Inflammatory macrophage treated with lipopolysaccharide for 1 hour (primary cell): ENCODE results near the gene ICA1.

Experiments used
- DNase-seq, 2 donors: peaks; one replicate each; pipeline ENCODE4 v3.0.0-alpha.2; 2020 to 2022

Gene ICA1

GRCh38 chr7:8226501-8226900, 35.5 kb downstream of the ICA1 start:
- DNase-seq, result no peak

GRCh38 chr7:8221567-8221966, 40.4 kb downstream of the ICA1 start:
- no peak for DNase-seq

- no peak for DNase-seq
Observed at GRCh38 chr7:8221101-8221495, 40.9 kb downstream of the ICA1 start.

- no peak for DNase-seq
Observed at GRCh38 chr7:8220376-8221100, 41.4 kb downstream of the ICA1 start.

GRCh38 chr7:8217200-8218068, 44.5 kb downstream of the ICA1 start:
- peak; percentile 44 to 92 for DNase-seq

- DNase-seq, result no peak
Observed at GRCh38 chr7:8216334-8216690, 45.7 kb downstream of the ICA1 start.

GRCh38 chr7:8215648-8216333, 46.2 kb downstream of the ICA1 start:
- DNase-seq, result no peak

- DNase-seq, result peak in 1 of 2 donors; percentile 10
Observed at GRCh38 chr7:8214244-8214824, 47.6 kb downstream of the ICA1 start.

- DNase-seq, result no peak
Observed at GRCh38 chr7:8213381-8213780, 48.6 kb downstream of the ICA1 start.

GRCh38 chr7:8212638-8213037, 49.3 kb downstream of the ICA1 start:
- no peak for DNase-seq

- peak in 1 of 2 donors; percentile 6 for DNase-seq
Observed at GRCh38 chr7:8211725-8212096, 50.3 kb downstream of the ICA1 start.

GRCh38 chr7:8210845-8211724, 50.9 kb downstream of the ICA1 start:
- no peak for DNase-seq

GRCh38 chr7:8209353-8209752, 52.6 kb downstream of the ICA1 start:
- no peak for DNase-seq

GRCh38 chr7:8208816-8209215, 53.2 kb downstream of the ICA1 start:
- DNase-seq, result no peak

- no peak for DNase-seq
Observed at GRCh38 chr7:8206956-8207355, 55.0 kb downstream of the ICA1 start.

GRCh38 chr7:8205537-8205936, 56.4 kb downstream of the ICA1 start:
- no peak for DNase-seq

- no peak for DNase-seq
Observed at GRCh38 chr7:8205031-8205387, 57.0 kb downstream of the ICA1 start.

GRCh38 chr7:8204339-8205030, 57.5 kb downstream of the ICA1 start:
- no peak for DNase-seq

GRCh38 chr7:8201846-8202441, 60.0 kb downstream of the ICA1 start:
- peak in 1 of 2 donors; percentile 16 for DNase-seq

- no peak for DNase-seq
Observed at GRCh38 chr7:8200717-8201116, 61.2 kb downstream of the ICA1 start.

- DNase-seq, result no peak
Observed at GRCh38 chr7:8200316-8200715, 61.7 kb downstream of the ICA1 start.
